Gastroesophageal sphincter (tissue), 3 donors: Measurements from ENCODE around the gene NKD2.

ENCODE experiments used
- CTCF ChIP-seq, 4 experiments: fragments of 200-600 bp in 2 of 4; fragments of 450-650 bp in 2 of 4; sonication (generic) in 1 of 4; IDR thresholded peaks; one replicate each; pipeline ENCODE4 v1.5.1; 2017 to 2019; ENCODE audit warnings: antibody characterized with exemption in 4 of 4, mild to moderate bottlenecking in 2 of 4, moderate library complexity in 2 of 4
- EP300 ChIP-seq: sonication (generic); formaldehyde crosslinking; IDR thresholded peaks from one replicate; pipeline ENCODE4 v1.6.1; 2017; ENCODE audit warnings: antibody characterized with exemption, mild to moderate bottlenecking
- POLR2A ChIP-seq, 2 donors: fragments of 450-650 bp; IDR thresholded peaks; one replicate each; pipeline ENCODE4 v1.6.1; 2017; ENCODE audit warnings: antibody characterized with exemption in 2 of 2, mild to moderate bottlenecking in 2 of 2, moderate library complexity in 1 of 2
- POLR2AphosphoS5 ChIP-seq: sonication (generic); formaldehyde crosslinking; IDR thresholded peaks from one replicate; pipeline ENCODE4 v1.6.1; 2017; ENCODE audit warnings: antibody characterized with exemption

- no peak for TF ChIP-seq POLR2A (IDR thresholded peaks at IDR 0.05)
- TF ChIP-seq CTCF (IDR thresholded peaks at IDR 0.05): no peak
- TF ChIP-seq POLR2AphosphoS5: no peak
- no peak for TF ChIP-seq EP300
Observed at GRCh38 chr5:1078206-1078605, 69.6 kb downstream of the NKD2 start.
